ENCODE data around the gene HSPA12B.

HSPA12B gene

DNA sequence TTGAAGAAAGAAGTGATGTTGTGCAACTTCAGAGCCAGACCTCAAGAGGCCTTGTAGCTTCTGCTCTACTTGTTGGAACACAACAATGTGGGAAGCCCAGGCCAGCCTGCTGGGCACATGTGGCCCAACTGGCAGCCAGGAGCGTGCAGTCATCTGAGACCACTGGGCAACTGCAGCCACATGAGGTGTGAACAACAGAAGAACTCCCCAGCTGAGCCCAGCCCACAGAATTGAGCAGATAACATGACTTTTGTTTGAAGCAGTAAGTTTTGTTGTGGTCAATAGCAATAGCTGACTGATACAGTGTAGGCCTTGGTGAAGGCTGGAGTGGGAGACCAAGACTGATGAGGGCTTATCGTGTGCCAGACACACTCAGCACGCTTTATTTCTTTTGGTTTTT lies 42.1 kb upstream of the HSPA12B start:
- DNase-seq (ENCODE audit: low read depth), result no peak
- no peak overlapping the region for H3K4me3 ChIP-seq (ENCODE audit: low read depth, low read length)
- no peak for TF ChIP-seq POLR2A (IDR thresholded peaks at IDR 0.05; ENCODE audit: extremely low read depth, insufficient read length)
- no peak for TF ChIP-seq MYC (IDR thresholded peaks at IDR 0.05; ENCODE audit: low read depth, low read length)
- TF ChIP-seq, protein P1, sequence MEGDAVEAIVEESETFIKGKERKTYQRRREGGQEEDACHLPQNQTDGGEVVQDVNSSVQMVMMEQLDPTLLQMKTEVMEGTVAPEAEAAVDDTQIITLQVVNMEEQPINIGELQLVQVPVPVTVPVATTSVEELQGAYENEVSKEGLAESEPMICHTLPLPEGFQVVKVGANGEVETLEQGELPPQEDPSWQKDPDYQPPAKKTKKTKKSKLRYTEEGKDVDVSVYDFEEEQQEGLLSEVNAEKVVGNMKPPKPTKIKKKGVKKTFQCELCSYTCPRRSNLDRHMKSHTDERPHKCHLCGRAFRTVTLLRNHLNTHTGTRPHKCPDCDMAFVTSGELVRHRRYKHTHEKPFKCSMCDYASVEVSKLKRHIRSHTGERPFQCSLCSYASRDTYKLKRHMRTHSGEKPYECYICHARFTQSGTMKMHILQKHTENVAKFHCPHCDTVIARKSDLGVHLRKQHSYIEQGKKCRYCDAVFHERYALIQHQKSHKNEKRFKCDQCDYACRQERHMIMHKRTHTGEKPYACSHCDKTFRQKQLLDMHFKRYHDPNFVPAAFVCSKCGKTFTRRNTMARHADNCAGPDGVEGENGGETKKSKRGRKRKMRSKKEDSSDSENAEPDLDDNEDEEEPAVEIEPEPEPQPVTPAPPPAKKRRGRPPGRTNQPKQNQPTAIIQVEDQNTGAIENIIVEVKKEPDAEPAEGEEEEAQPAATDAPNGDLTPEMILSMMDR (IDR thresholded peaks at IDR 0.05; ENCODE audit: low read depth, low read length), result no peak
- TF ChIP-seq, protein P2, sequence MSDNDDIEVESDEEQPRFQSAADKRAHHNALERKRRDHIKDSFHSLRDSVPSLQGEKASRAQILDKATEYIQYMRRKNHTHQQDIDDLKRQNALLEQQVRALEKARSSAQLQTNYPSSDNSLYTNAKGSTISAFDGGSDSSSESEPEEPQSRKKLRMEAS (IDR thresholded peaks at IDR 0.05; ENCODE audit: low read depth, low read length), result no peak

DNA sequence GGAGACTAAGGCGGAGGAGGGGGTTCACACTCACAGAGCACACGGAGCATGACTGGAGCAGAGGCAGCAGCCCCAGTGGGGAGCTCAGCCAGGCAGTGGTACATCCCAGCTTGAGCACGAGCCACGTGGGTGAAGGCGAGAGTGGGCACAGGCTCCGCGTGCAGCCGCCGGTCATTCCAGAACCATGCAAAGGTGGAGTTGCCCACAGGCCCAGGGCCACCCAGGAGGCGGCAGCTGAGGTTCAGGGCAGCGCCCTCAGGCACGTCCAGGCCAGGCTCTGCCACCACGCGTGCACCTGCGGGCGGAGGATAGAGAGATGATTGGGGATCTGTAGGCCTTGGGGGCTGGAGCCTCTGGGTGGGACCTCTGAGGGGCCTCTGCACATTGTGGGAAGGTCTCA lies 41.2 kb upstream of the HSPA12B start:
- TF ChIP-seq, protein P1 (IDR thresholded peaks at IDR 0.05; ENCODE audit: low read depth, low read length), result no peak
- TF ChIP-seq POLR2A (IDR thresholded peaks at IDR 0.05; ENCODE audit: extremely low read depth, insufficient read length) (no peak), MYC (IDR thresholded peaks at IDR 0.05; ENCODE audit: low read depth, low read length) (no peak)
- TF ChIP-seq, protein P2 (IDR thresholded peaks at IDR 0.05; ENCODE audit: low read depth, low read length), result no peak
- DNase-seq (ENCODE audit: low read depth), result no peak
- no peak overlapping the region for H3K4me3 ChIP-seq (ENCODE audit: low read depth, low read length)

DNA sequence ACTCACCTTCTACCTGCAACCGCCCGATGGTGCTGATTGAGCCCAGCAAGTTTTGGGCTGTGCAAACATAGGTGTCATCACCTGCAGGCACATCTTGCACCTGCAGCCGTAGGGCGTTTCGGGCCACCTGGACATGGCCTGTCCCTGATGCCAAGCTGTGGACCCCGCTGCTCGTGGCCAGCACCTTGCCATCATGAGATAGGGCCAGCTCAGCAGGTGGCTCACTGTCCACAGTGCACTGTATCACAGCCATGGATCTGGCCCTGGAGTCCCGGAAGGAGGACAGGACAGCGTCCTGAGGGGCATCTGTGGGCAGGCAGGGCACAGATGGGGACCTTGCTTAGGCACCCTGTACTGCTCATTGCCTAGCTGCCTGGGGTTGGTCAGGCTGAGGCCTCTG lies 40.6 kb upstream of the HSPA12B start:
- TF ChIP-seq, protein P2 (IDR thresholded peaks at IDR 0.05; ENCODE audit: low read depth, low read length), result no peak
- DNase-seq (ENCODE audit: low read depth), result no peak
- no peak overlapping the region for H3K4me3 ChIP-seq (ENCODE audit: low read depth, low read length)

DNA sequence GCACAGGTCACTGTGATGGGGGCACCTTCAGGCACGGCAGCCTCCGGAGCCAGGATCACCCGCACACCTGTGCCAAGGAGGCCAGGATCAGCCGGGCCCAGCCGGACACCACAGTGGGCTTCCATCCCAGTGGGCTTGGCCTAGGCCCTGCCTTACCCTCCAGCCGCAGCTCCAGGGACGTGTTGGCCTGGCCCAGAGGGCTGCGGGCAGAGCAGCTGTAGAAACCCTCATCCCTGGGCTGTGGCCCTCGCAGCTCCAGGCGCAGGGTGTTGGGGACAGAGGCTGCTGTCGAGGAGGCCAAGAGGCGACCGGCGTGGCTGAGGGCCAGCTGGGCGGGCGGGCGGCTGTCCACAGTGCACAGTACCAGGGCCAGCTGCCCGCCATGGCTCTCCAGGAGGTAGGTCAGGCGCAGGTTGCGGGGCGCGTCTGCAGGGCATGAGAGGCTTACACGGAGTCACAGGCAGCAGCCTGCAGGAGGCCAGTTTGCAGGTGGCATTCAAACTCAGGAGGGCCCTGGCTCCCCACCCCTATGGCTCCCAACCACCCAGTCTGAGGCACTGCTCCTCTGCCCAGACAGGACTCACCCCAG lies 39.7 kb upstream of the HSPA12B start:
- DNase-seq (ENCODE audit: low read depth), result no peak
- TF ChIP-seq POLR2A (IDR thresholded peaks at IDR 0.05; ENCODE audit: extremely low read depth, insufficient read length), result no peak
- TF ChIP-seq, protein P1 (IDR thresholded peaks at IDR 0.05; ENCODE audit: low read depth, low read length), result no peak
- TF ChIP-seq, protein P2 (IDR thresholded peaks at IDR 0.05; ENCODE audit: low read depth, low read length), result no peak
- no peak for TF ChIP-seq MYC (IDR thresholded peaks at IDR 0.05; ENCODE audit: low read depth, low read length)

DNA sequence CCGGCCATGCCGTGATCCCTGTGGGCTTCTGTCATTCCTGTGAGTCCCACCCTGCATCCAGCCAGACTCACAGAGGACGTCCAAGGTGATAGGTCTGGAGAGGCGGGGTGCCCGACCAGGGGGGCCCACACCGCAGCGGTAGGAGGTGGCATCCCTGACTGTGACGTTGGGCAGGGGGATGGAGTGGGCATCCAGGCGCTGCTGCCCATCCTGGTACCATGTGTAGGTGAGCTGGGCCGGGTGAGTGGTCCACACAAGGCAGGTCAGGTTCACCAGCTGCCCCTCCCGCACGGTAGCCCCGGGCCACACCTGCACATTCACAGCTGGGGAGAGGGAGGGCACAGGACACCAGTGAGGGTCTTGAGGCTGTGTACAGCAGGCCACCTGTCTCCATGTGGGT lies 39.1 kb upstream of the HSPA12B start:
- no peak overlapping the region for H3K4me3 ChIP-seq (ENCODE audit: low read depth, low read length)
- DNase-seq (ENCODE audit: low read depth), result no peak
- TF ChIP-seq, protein P2 (IDR thresholded peaks at IDR 0.05; ENCODE audit: low read depth, low read length), result no peak
- TF ChIP-seq, protein P1 (IDR thresholded peaks at IDR 0.05; ENCODE audit: low read depth, low read length), result no peak
- TF ChIP-seq MYC (IDR thresholded peaks at IDR 0.05; ENCODE audit: low read depth, low read length) (no peak), POLR2A (IDR thresholded peaks at IDR 0.05; ENCODE audit: extremely low read depth, insufficient read length) (no peak)

More for the DNA sequence above, 39.7 kb upstream of the HSPA12B start:
- H3K4me3 ChIP-seq (ENCODE audit: low read depth, low read length), result no peak overlapping the region

DNA sequence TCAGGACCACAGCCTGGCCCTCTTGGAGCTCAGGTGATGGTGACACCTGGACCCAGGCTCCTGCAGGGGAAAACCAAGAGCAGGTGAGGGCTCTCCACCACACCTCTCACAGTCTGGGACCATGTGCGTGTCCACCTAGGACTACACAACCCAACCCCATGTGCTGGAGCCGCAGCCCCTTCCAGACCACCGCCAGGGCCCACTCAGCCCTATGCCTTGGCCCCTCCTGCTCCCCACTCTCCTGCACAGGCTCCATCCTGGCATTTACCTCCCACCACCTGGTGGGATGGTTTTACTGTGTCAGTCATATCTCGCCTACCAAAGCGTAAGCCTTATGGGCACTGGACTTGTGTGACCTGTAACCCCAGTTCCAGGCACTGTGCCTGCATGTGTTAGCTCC lies 37.6 kb upstream of the HSPA12B start:
- DNase-seq (ENCODE audit: low read depth), result no peak
- TF ChIP-seq, protein P2 (IDR thresholded peaks at IDR 0.05; ENCODE audit: low read depth, low read length), result no peak
- TF ChIP-seq POLR2A (IDR thresholded peaks at IDR 0.05; ENCODE audit: extremely low read depth, insufficient read length), result no peak
- no peak for TF ChIP-seq MYC (IDR thresholded peaks at IDR 0.05; ENCODE audit: low read depth, low read length)
- TF ChIP-seq, protein P1 (IDR thresholded peaks at IDR 0.05; ENCODE audit: low read depth, low read length), result no peak
- no peak overlapping the region for H3K4me3 ChIP-seq (ENCODE audit: low read depth, low read length)

Measured in NB4 (cell line).